Liver (tissue), 3 donors: ENCODE data around the gene MGME1.

Source experiments
- CTCF ChIP-seq: fragments of 150-350 bp; IDR thresholded peaks from 2 replicates; pipeline ENCODE4 v1.5.1; 2017; ENCODE audit warnings: improper control_type of control experiment, low read depth, low read length; ENCODE audit not compliant: missing input control
- RAD21 ChIP-seq, 2 donors: IDR thresholded peaks; 2 replicates each; pipeline ENCODE4 v1.6.1; 2016; ENCODE audit warnings: antibody characterized with exemption in 2 of 2, mild to moderate bottlenecking in 2 of 2
- donor health status: healthy.
- donor health status: healthy.

DNA sequence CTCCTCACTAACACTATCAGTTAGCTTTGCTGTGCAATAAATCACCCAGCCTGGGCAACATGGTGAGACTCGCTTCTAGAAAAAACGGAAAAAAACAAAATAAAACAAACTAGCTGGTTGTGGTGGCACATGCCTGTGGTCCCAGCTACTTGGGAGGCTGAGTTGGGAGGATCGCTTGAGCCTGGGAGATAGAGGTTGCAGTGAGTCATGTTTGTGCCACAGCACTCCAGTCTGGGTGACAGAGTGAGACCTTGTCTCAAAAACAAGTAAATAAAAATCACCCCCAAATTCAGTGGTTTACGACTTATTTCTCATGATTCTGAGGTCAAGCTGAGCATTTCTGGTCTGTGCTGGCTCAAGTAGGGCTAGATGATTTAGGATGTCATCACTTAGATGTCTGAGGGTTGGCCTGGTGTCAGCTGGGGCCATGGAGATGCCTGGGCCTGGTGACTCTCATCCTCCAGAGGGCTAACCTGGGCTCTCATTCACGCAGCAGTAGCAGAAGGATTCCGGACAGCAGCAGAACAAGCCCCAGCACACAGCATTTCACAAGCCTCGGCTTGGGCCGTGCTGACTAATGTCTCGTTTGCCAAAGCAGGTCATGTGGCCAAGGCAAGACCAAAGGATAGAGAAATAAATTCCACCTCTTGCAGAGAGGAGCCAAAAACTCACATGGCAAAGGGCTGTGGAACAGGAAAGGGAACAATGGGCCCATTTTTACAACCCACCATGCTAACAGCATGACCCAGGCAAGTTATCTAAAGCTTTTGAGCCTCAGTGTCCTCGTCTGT lies 32.5 kb downstream of the MGME1 start:
- TF ChIP-seq RAD21 (IDR thresholded peaks at IDR 0.05) (peak; percentile 6 to 46), CTCF (peak; percentile 28)
